Progenitor cell of endocrine pancreas (in vitro differentiated cells): ENCODE results near the gene TMSB10. TPM values are rescaled to one million over a fixed set of nuclear protein-coding genes. Genes with fewer than 3 reads are reported as not detected.
"Not testable (repeated sequence)": the region's sequence is repeated elsewhere in the genome, so short reads cannot be mapped to it uniquely, and the experiment has no call there.

Experiments
- DNase-seq: peaks from one replicate; pipeline ENCODE4 v3.0.0; 2021; ENCODE audit warnings: low spot score; ENCODE audit not compliant: unreplicated experiment
- H3K27ac Mint-ChIP-seq: 2 replicates; pipeline ENCODE4 v1.8.0; 2021; ENCODE audit warnings: mild to moderate bottlenecking, moderate library complexity, mixed read lengths
- H3K27me3 Mint-ChIP-seq: 2 replicates; pipeline ENCODE4 v1.8.0; 2021; ENCODE audit warnings: mixed read lengths
- H3K36me3 Mint-ChIP-seq: 2 replicates; pipeline ENCODE4 v1.8.0; 2022; ENCODE audit warnings: mixed read lengths; ENCODE audit not compliant: insufficient read depth
- H3K4me1 Mint-ChIP-seq: 2 replicates; pipeline ENCODE4 v1.8.0; 2021; ENCODE audit warnings: low read depth, mixed read lengths
- H3K4me3 Mint-ChIP-seq: 2 replicates; pipeline ENCODE4 v1.8.0; 2021; ENCODE audit warnings: low read depth, mild to moderate bottlenecking, moderate library complexity, mixed read lengths
- H3K9me3 Mint-ChIP-seq: 2 replicates; pipeline ENCODE4 v1.8.0; 2021; ENCODE audit warnings: low read depth, mixed read lengths
- CTCF ChIP-seq: fragments of 200-600 bp; sonication (generic); IDR thresholded peaks from one replicate; pipeline ENCODE4 v1.5.0; 2021; ENCODE audit warnings: antibody characterized with exemption, mild to moderate bottlenecking; ENCODE audit not compliant: unreplicated experiment
- total RNA-seq: library from RNA; stranded (reverse); gene quantifications from 2 replicates; pipeline ENCODE4 v1.2.1, GENCODE V29; 2021

The TMSB10 gene
- total RNA-seq, 1 donor from 2014 or later: 2,136 TPM

GRCh38 chr2:84858937-84859336 is 46.5 kb upstream of the TMSB10 start:
- Mint-ChIP-seq H3K4me3 (no peak overlapping the region), H3K4me1 (no peaks in the 10 kb centered on the region), H3K36me3 (no peaks in the 10 kb centered on the region), H3K9me3 (no peaks in the 10 kb centered on the region), H3K27me3 (peaks cover 15% of the 10 kb centered on the region), H3K27ac (no peak overlapping the region)
- DNase-seq: no peak
- no peak for TF ChIP-seq CTCF

GRCh38 chr2:84861539-84861938 is 43.9 kb upstream of the TMSB10 start:
- DNase-seq: no peak
- Mint-ChIP-seq H3K4me3 (no peak overlapping the region), H3K27ac (no peak overlapping the region), H3K4me1 (no peaks in the 10 kb centered on the region), H3K36me3 (no peaks in the 10 kb centered on the region), H3K27me3 (peaks cover 15% of the 10 kb centered on the region), H3K9me3 (no peaks in the 10 kb centered on the region)
- no peak for TF ChIP-seq CTCF

- TF ChIP-seq CTCF: no peak
- Mint-ChIP-seq H3K27ac (no peak overlapping the region), H3K9me3 (no peaks in the 10 kb centered on the region), H3K27me3 (peaks cover 13% of the 10 kb centered on the region), H3K4me3 (no peak overlapping the region), H3K36me3 (no peaks in the 10 kb centered on the region), H3K4me1 (no peaks in the 10 kb centered on the region)
- DNase-seq: no peak
Measured at GRCh38 chr2:84862006-84862405, 43.5 kb upstream of the TMSB10 start.

GRCh38 chr2:84865181-84865783 is 40.2 kb upstream of the TMSB10 start:
- H3K36me3 Mint-ChIP-seq: no peaks in the 10 kb centered on the region
- no peak for DNase-seq
- H3K4me3 Mint-ChIP-seq: no peak overlapping the region
- H3K9me3 Mint-ChIP-seq: no peaks in the 10 kb centered on the region
- H3K4me1 Mint-ChIP-seq: no peaks in the 10 kb centered on the region
- no peak overlapping the region for H3K27ac Mint-ChIP-seq
- H3K27me3 Mint-ChIP-seq: peaks cover 7% of the 10 kb centered on the region
- TF ChIP-seq CTCF: no peak

- no peaks in the 10 kb centered on the region for H3K36me3 Mint-ChIP-seq
- H3K27me3 Mint-ChIP-seq: peaks cover 10% of the 10 kb centered on the region
- H3K4me3 Mint-ChIP-seq: no peak overlapping the region
- no peak for DNase-seq
- TF ChIP-seq CTCF: no peak
- H3K4me1 Mint-ChIP-seq: no peaks in the 10 kb centered on the region
- no peaks in the 10 kb centered on the region for H3K9me3 Mint-ChIP-seq
- no peak overlapping the region for H3K27ac Mint-ChIP-seq
Measured at GRCh38 chr2:84866122-84866521, 39.3 kb upstream of the TMSB10 start.

- H3K36me3 Mint-ChIP-seq, H3K9me3 Mint-ChIP-seq, H3K27ac Mint-ChIP-seq, DNase-seq, H3K4me1 Mint-ChIP-seq, H3K4me3 Mint-ChIP-seq: not testable (repeated sequence)
- H3K27me3 Mint-ChIP-seq: peaks cover 10% of the 10 kb centered on the region
Measured at GRCh38 chr2:84868327-84868726, 37.1 kb upstream of the TMSB10 start.
